MM.1S (cell line): ENCODE measurements around the gene LEF1.
"Not testable (repeated sequence)": the region's sequence is repeated elsewhere in the genome, so short reads cannot be mapped to it uniquely, and the experiment has no call there.

ENCODE experiments used
- DNase-seq: peaks from one replicate; pipeline ENCODE4 v3.0.0-alpha.2; 2015
- H2AFZ ChIP-seq: fragments of 300-600 bp; sonication (generic); 2 replicates; pipeline ENCODE4 v1.6.0; 2016; ENCODE audit warnings: antibody characterized with exemption, low read length
- H3F3A ChIP-seq: fragments of 300-600 bp; sonication (generic); 2 replicates; pipeline ENCODE4 v1.6.1; 2016; ENCODE audit warnings: mild to moderate bottlenecking, antibody characterized with exemption, low read length, moderate library complexity, mixed read lengths; ENCODE audit not compliant: insufficient read depth
- H3K27ac ChIP-seq: fragments of 300-600 bp; sonication (generic); 2 replicates; pipeline ENCODE4 v1.5.1; 2016; ENCODE audit warnings: mild to moderate bottlenecking, low read length
- H3K27me3 ChIP-seq: fragments of 300-600 bp; sonication (generic); replicated peaks from 2 replicates; pipeline ENCODE4 v1.6.0; 2016; ENCODE audit warnings: low read length; ENCODE audit not compliant: insufficient read depth
- H3K36me3 ChIP-seq: fragments of 300-600 bp; sonication (generic); replicated peaks from 2 replicates; pipeline ENCODE4 v1.6.1; 2016; ENCODE audit warnings: mild to moderate bottlenecking, low read length, mixed read lengths; ENCODE audit not compliant: insufficient read depth
- H3K4me1 ChIP-seq: fragments of 300-600 bp; sonication (generic); 2 replicates; pipeline ENCODE4 v1.6.1; 2016; ENCODE audit warnings: low read length, mixed read lengths
- H3K4me2 ChIP-seq: fragments of 300-600 bp; sonication (generic); 2 replicates; pipeline ENCODE4 v1.6.0; 2016; ENCODE audit warnings: low read depth, low read length
- H3K4me3 ChIP-seq: fragments of 300-600 bp; sonication (generic); 2 replicates; pipeline ENCODE4 v1.5.1; 2016; ENCODE audit warnings: low read length, mixed read lengths
- H3K79me2 ChIP-seq: fragments of 300-600 bp; sonication (generic); 2 replicates; pipeline ENCODE4 v1.6.1; 2016; ENCODE audit warnings: mixed run types, low read length, mixed read lengths
- H3K9ac ChIP-seq: fragments of 300-600 bp; sonication (generic); 2 replicates; pipeline ENCODE4 v1.6.1; 2016; ENCODE audit warnings: low read length, mixed read lengths
- H3K9me2 ChIP-seq: fragments of 300-600 bp; sonication (generic); replicated peaks from 2 replicates; pipeline ENCODE4 v1.6.1; 2016; ENCODE audit warnings: mild to moderate bottlenecking, low read length, mixed read lengths; ENCODE audit not compliant: insufficient read depth
- H3K9me3 ChIP-seq: fragments of 300-600 bp; sonication (generic); replicated peaks from 2 replicates; pipeline ENCODE4 v1.6.1; 2016; ENCODE audit warnings: mild to moderate bottlenecking, low read length, mixed read lengths; ENCODE audit not compliant: insufficient read depth
- H4K20me1 ChIP-seq: fragments of 300-600 bp; sonication (generic); 2 replicates; pipeline ENCODE4 v1.6.1; 2016; ENCODE audit warnings: mild to moderate bottlenecking, low read length, moderate library complexity, mixed read lengths; ENCODE audit not compliant: insufficient read depth
- CTCF ChIP-seq: fragments of 300-600 bp; sonication (generic); IDR thresholded peaks from 2 replicates; pipeline ENCODE4 v1.5.1; 2016; ENCODE audit warnings: antibody characterized with exemption, low read length, mixed read lengths
- EZH2 ChIP-seq: fragments of 300-600 bp; sonication (generic); optimal IDR thresholded peaks from 2 replicates; pipeline ENCODE3; 2017; ENCODE audit warnings: low read depth, mild to moderate bottlenecking, antibody characterized with exemption, low read length, mixed read lengths
- EZH2phosphoT487 ChIP-seq: fragments of 300-600 bp; sonication (generic); IDR thresholded peaks from 2 replicates; pipeline ENCODE4 v1.6.1; 2018; ENCODE audit warnings: antibody characterized with exemption, low read length

Gene LEF1

GRCh38 chr4:108018040-108018883, 150.5 kb downstream of the LEF1 start:
- H3K4me3 ChIP-seq, result no peak overlapping the region
- H3K9me2 ChIP-seq, result no peaks in the 10 kb centered on the region
- H3K27me3 ChIP-seq, result no peaks in the 10 kb centered on the region
- peaks cover 15% of the 10 kb centered on the region for H3K4me1 ChIP-seq
- H3K36me3 ChIP-seq, result 0 out of 2 replicates have a peak, but pooled peaks cover 6% of the 10 kb centered on the region
- no peak overlapping the region for H3K9ac ChIP-seq
- H3K9me3 ChIP-seq, result no peaks in the 10 kb centered on the region
- peak; percentile 95 for TF ChIP-seq CTCF
- no peak for TF ChIP-seq EZH2
- no peak for TF ChIP-seq EZH2phosphoT487
- no peaks in the 10 kb centered on the region for H4K20me1 ChIP-seq
- peak; percentile 81 for DNase-seq
- H3K27ac ChIP-seq, result no peak overlapping the region; the same call in 1 of the 2 replicates
- H2AFZ ChIP-seq, result no peak overlapping the region
- H3K79me2 ChIP-seq, result peaks cover 21% of the 10 kb centered on the region
- no peaks in the 10 kb centered on the region for H3F3A ChIP-seq
- no peak overlapping the region for H3K4me2 ChIP-seq

- Histone ChIP-seq H3K4me2 (no peak overlapping the region), H3K4me1 (no peaks in the 10 kb centered on the region), H4K20me1 (no peaks in the 10 kb centered on the region), H3K9me2 (no peaks in the 10 kb centered on the region), H3K9ac (no peak overlapping the region), H3F3A (no peaks in the 10 kb centered on the region), H2AFZ (no peak overlapping the region), H3K9me3 (no peaks in the 10 kb centered on the region), H3K27ac (no peak overlapping the region), H3K79me2 (peaks cover 15% of the 10 kb centered on the region), H3K4me3 (no peak overlapping the region), H3K36me3 (peaks cover 3% of the 10 kb centered on the region; the same call in 1 of the 2 replicates), H3K27me3 (no peaks in the 10 kb centered on the region)
- no peak for DNase-seq
- TF ChIP-seq EZH2phosphoT487 (no peak), CTCF (no peak), EZH2 (no peak)
Measured at GRCh38 chr4:108013955-108014354, 154.8 kb downstream of the LEF1 start.

GRCh38 chr4:108013327-108013726, 155.4 kb downstream of the LEF1 start:
- Histone ChIP-seq H2AFZ (no peak overlapping the region), H3K9me2 (no peaks in the 10 kb centered on the region), H4K20me1 (no peaks in the 10 kb centered on the region), H3K9me3 (no peaks in the 10 kb centered on the region), H3K4me1 (no peaks in the 10 kb centered on the region), H3K79me2 (peaks cover 22% of the 10 kb centered on the region), H3K27me3 (no peaks in the 10 kb centered on the region), H3K9ac (no peak overlapping the region), H3F3A (no peaks in the 10 kb centered on the region), H3K4me3 (no peak overlapping the region), H3K36me3 (peaks cover 3% of the 10 kb centered on the region; the same call in 1 of the 2 replicates), H3K4me2 (no peak overlapping the region), H3K27ac (no peak overlapping the region)
- TF ChIP-seq CTCF, result no peak
- TF ChIP-seq EZH2, result no peak
- TF ChIP-seq EZH2phosphoT487, result no peak
- DNase-seq, result no peak

- H3K4me2 ChIP-seq, H3K36me3 ChIP-seq, H3K4me1 ChIP-seq, DNase-seq, H3K9me3 ChIP-seq, H3K9ac ChIP-seq, H2AFZ ChIP-seq, H4K20me1 ChIP-seq, H3F3A ChIP-seq, H3K9me2 ChIP-seq, H3K27me3 ChIP-seq, H3K4me3 ChIP-seq, H3K27ac ChIP-seq: not testable (repeated sequence)
- H3K79me2 ChIP-seq, result peaks cover 31% of the 10 kb centered on the region
Measured at GRCh38 chr4:108012382-108012781, 156.3 kb downstream of the LEF1 start.
